H9 (cell line): ENCODE data around the gene CD300LD. TPM values are rescaled to one million over a fixed set of nuclear protein-coding genes. Genes with fewer than 3 reads are reported as not detected.

Experiments used
- DNase-seq: peaks from one replicate; pipeline ENCODE4 v3.0.0-alpha.2; 2017
- H2AFZ ChIP-seq: one replicate; pipeline ENCODE4 v1.6.1; 2013; ENCODE audit warnings: mild to moderate bottlenecking, low read length, control low read depth, moderate library complexity
- H2AK5ac ChIP-seq: 2 replicates; pipeline ENCODE4 v1.6.1; 2013; ENCODE audit warnings: low read length, control low read depth, mixed read lengths; ENCODE audit not compliant: insufficient read length
- H2BK120ac ChIP-seq: one replicate; pipeline ENCODE4 v1.6.1; 2013; ENCODE audit warnings: low read depth, mild to moderate bottlenecking, low read length, control low read depth, inconsistent platforms; ENCODE audit not compliant: poor library complexity, severe bottlenecking
- H2BK12ac ChIP-seq: 2 replicates; pipeline ENCODE4 v1.6.1; 2013; ENCODE audit warnings: low read length, control low read depth, mixed read lengths, low read depth; ENCODE audit not compliant: insufficient read length
- H2BK15ac ChIP-seq: 2 replicates; pipeline ENCODE4 v1.6.1; 2013; ENCODE audit warnings: low read depth, low read length, control low read depth
- H2BK20ac ChIP-seq: one replicate; pipeline ENCODE4 v1.6.1; 2013; ENCODE audit warnings: low read depth, mild to moderate bottlenecking, low read length, control low read depth, inconsistent platforms; ENCODE audit not compliant: poor library complexity, severe bottlenecking
- H2BK5ac ChIP-seq: 2 replicates; pipeline ENCODE4 v1.6.1; 2013; ENCODE audit warnings: low read length, control low read depth, mixed read lengths; ENCODE audit not compliant: insufficient read length
- H3K14ac ChIP-seq: 2 replicates; pipeline ENCODE4 v1.6.1; 2013; ENCODE audit warnings: low read length, control low read depth; ENCODE audit not compliant: insufficient read depth
- H3K18ac ChIP-seq: 2 replicates; pipeline ENCODE4 v1.6.1; 2013; ENCODE audit warnings: low read depth, mild to moderate bottlenecking, mixed read lengths, low read length, control low read depth; ENCODE audit not compliant: insufficient read length
- H3K23ac ChIP-seq: 2 replicates; pipeline ENCODE4 v1.6.1; 2013; ENCODE audit warnings: low read length, control low read depth, mixed read lengths, low read depth; ENCODE audit not compliant: insufficient read length
- H3K23me2 ChIP-seq: 2 replicates; pipeline ENCODE4 v1.6.1; 2013; ENCODE audit warnings: low read depth, mild to moderate bottlenecking, mixed read lengths, low read length, control low read depth; ENCODE audit not compliant: insufficient read length, poor library complexity, severe bottlenecking
- H3K27ac ChIP-seq: 2 replicates; pipeline ENCODE4 v1.5.1; 2013; ENCODE audit warnings: low read length, control low read depth, mixed read lengths, low read depth; ENCODE audit not compliant: insufficient read length
- H3K27me3 ChIP-seq: 2 replicates; pipeline ENCODE4 v1.6.1; 2013; ENCODE audit warnings: low read length, control low read depth, inconsistent platforms; ENCODE audit not compliant: insufficient read depth
- H3K4ac ChIP-seq: 2 replicates; pipeline ENCODE4 v1.6.1; 2013; ENCODE audit warnings: low read depth, mild to moderate bottlenecking, control low read depth, inconsistent platforms, low read length, moderate library complexity
- H3K4me1 ChIP-seq: 2 replicates; pipeline ENCODE4 v1.6.1; 2013; ENCODE audit warnings: low read length, control low read depth, inconsistent platforms; ENCODE audit not compliant: insufficient read depth
- H3K4me2 ChIP-seq: 2 replicates; pipeline ENCODE4 v1.6.1; 2013; ENCODE audit warnings: low read length, control low read depth, mixed read lengths; ENCODE audit not compliant: insufficient read length, insufficient read depth
- H3K56ac ChIP-seq: 2 replicates; pipeline ENCODE4 v1.6.1; 2013; ENCODE audit warnings: low read depth, mild to moderate bottlenecking, mixed read lengths, low read length, control low read depth; ENCODE audit not compliant: insufficient read length
- H3K79me1 ChIP-seq: 2 replicates; pipeline ENCODE4 v1.6.1; 2013; ENCODE audit warnings: low read depth, mild to moderate bottlenecking, moderate library complexity, low read length, control low read depth, inconsistent platforms; ENCODE audit not compliant: insufficient read depth, poor library complexity, severe bottlenecking
- H3K79me2 ChIP-seq: 2 replicates; pipeline ENCODE4 v1.6.1; 2013; ENCODE audit warnings: low read length, control low read depth, inconsistent platforms; ENCODE audit not compliant: insufficient read depth
- H3K9ac ChIP-seq: 2 replicates; pipeline ENCODE4 v1.6.1; 2013; ENCODE audit warnings: low read length, control low read depth, mixed read lengths; ENCODE audit not compliant: insufficient read length; ENCODE audit errors: extremely low read depth
- H3K9me3 ChIP-seq: one replicate; pipeline ENCODE4 v1.6.1; 2013; ENCODE audit warnings: low read depth, low read length, inconsistent platforms; ENCODE audit not compliant: control insufficient read depth
- H3T11ph ChIP-seq: one replicate; pipeline ENCODE4 v1.6.1; 2013; ENCODE audit warnings: mild to moderate bottlenecking, low read length, control low read depth, inconsistent platforms
- H4K20me1 ChIP-seq: one replicate; pipeline ENCODE4 v1.6.1; 2013; ENCODE audit not compliant: control insufficient read depth, insufficient read length, insufficient read depth
- H4K5ac ChIP-seq: 2 replicates; pipeline ENCODE4 v1.6.1; 2013; ENCODE audit warnings: low read depth, mild to moderate bottlenecking, mixed read lengths, low read length, control low read depth; ENCODE audit not compliant: insufficient read length
- H4K8ac ChIP-seq: replicated peaks from 2 replicates; pipeline ENCODE4 v1.6.1; 2013; ENCODE audit warnings: low read length, control low read depth, mixed read lengths, low read depth; ENCODE audit not compliant: insufficient read length
- H4K91ac ChIP-seq: 2 replicates; pipeline ENCODE4 v1.6.1; 2013; ENCODE audit warnings: low read depth, mild to moderate bottlenecking, moderate library complexity, mixed read lengths, low read length, control low read depth; ENCODE audit not compliant: insufficient read length
- H3K27ac Mint-ChIP-seq, 3 experiments: 2 replicates in 2 of 3; 3 replicates in 1 of 3; pipeline ENCODE4 v1.8.0; 2020 to 2021; ENCODE audit warnings: mixed read lengths in 3 of 3, mild to moderate bottlenecking in 1 of 3, moderate library complexity in 1 of 3
- H3K27me3 Mint-ChIP-seq: 2 replicates; pipeline ENCODE4 v1.8.0; 2021; ENCODE audit warnings: low read depth, mild to moderate bottlenecking, moderate library complexity, mixed read lengths
- H3K36me3 Mint-ChIP-seq, 3 experiments: 2 replicates in 2 of 3; 3 replicates in 1 of 3; pipeline ENCODE4 v1.8.0; 2020 to 2021; ENCODE audit warnings: low read depth in 3 of 3, mixed read lengths in 3 of 3; ENCODE audit not compliant: insufficient read depth in 1 of 3
- H3K4me1 Mint-ChIP-seq, 2 experiments: 2 replicates each; pipeline ENCODE4 v1.8.0; 2020; ENCODE audit warnings: mixed read lengths in 2 of 2
- H3K4me3 Mint-ChIP-seq, 2 experiments: 2 replicates in 1 of 2; 3 replicates in 1 of 2; pipeline ENCODE4 v1.8.0; 2020 to 2021; ENCODE audit warnings: mild to moderate bottlenecking in 2 of 2, mixed read lengths in 2 of 2, moderate library complexity in 1 of 2
- H3K9me3 Mint-ChIP-seq, 2 experiments: 2 replicates in 1 of 2; 3 replicates in 1 of 2; pipeline ENCODE4 v1.8.0; 2020; ENCODE audit warnings: mild to moderate bottlenecking in 2 of 2, mixed read lengths in 2 of 2, moderate library complexity in 1 of 2
- WGBS: extraction: QIAGEN DNeasy Blood & Tissue Kit; methylation state at CpG from one replicate; pipeline ENCODE4 v1.1.7; 2013; ENCODE audit warnings: missing lambda C conversion rate, low lambda C conversion rate, mixed read lengths; ENCODE audit not compliant: insufficient read length; ENCODE audit errors: extremely low coverage; 5-methylcytosine and 5-hydroxymethylcytosine counted together
- total RNA-seq: library from RNA; stranded (reverse); gene quantifications from 2 replicates; pipeline ENCODE4 v1.2.1, GENCODE V29; 2021
- TF ChIP-seq, protein P1 (sequence below): fragments of 200-600 bp; sonication (generic); conservative IDR thresholded peaks from 3 replicates; pipeline ENCODE4 v1.8.0; 2021; ENCODE audit warnings: antibody characterized with exemption, mild to moderate bottlenecking

CD300LD gene
- total RNA-seq, 1 experiment from 2014 or later = not detected

DNA sequence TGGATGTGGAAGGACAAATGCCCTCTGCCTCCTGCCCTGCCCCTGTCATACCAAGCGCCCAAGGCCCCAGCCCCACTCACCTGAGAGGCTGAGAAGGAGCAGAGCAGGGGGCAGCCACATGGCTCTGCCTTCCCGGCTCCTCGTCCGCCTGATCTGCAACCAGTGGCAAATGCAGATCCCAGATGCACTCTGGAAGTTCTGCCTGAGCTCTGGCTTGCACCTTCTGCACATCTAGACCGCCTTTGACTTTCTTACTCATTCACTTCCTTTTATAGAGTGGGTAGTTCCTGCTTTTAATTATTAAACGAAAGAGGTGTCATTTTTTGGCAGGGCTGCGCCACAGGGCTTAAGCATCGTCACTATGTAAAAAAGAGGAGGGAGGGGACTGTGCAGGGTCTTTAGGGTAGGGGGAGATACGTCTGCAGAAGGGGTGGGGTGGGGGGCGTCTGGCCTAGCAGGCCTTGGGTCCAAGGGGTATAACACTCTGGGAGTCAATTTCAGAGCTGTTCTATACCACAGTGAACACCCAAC lies 60.8 kb downstream of the CD300LD start, which contains the start of gene CD300LB:
Gene CD300LB (minus strand): TSS at position 245 of the 531 bp plus-strand sequence. CDS start 125 bp downstream, at position 120.
- no CpG with 5 or more reads among the region's 10 CpGs for WGBS
- Histone ChIP-seq H4K8ac (no peak within 1 kb of the TSS), H3K9ac (no peak within 1 kb of the TSS), H3K79me1 (no peaks in the 10 kb centered on the region), H4K5ac (no peak within 1 kb of the TSS), H3K23ac (no peak within 1 kb of the TSS), H3K14ac (no peak within 1 kb of the TSS; the same call in 1 of the 2 replicates), H2AK5ac (no peak within 1 kb of the TSS), H3K27me3 (no peaks in the 10 kb centered on the region; the same call in 1 of the 2 replicates), H3K27ac (no peak within 1 kb of the TSS), H2AFZ (no peak within 1 kb of the TSS), H2BK5ac (no peak within 1 kb of the TSS), H4K20me1 (no peaks in the 10 kb centered on the region), H3K56ac (no peak within 1 kb of the TSS), H3K4me1 (peaks cover 2% of the 10 kb centered on the region), H3K79me2 (no peaks in the 10 kb centered on the region), H3K4me2 (no peak within 1 kb of the TSS), H3K18ac (no peak within 1 kb of the TSS), H3K23me2 (no peaks in the 10 kb centered on the region), H2BK120ac (no peak within 1 kb of the TSS), H2BK12ac (peak within 1 kb of the TSS; percentile 98), H4K91ac (no peak within 1 kb of the TSS), H2BK20ac (no peak within 1 kb of the TSS), H3T11ph (no peak within 1 kb of the TSS), H2BK15ac (no peak within 1 kb of the TSS), H3K4ac (no peak within 1 kb of the TSS), H3K9me3 (no peaks in the 10 kb centered on the region)
- Mint-ChIP-seq H3K27ac (peak within 1 kb of the TSS in 1 of 3 experiments; percentile 9; a peak in 1 of 7 replicates), H3K9me3 (no peaks in the 10 kb centered on the region; a peak in 2 of 5 replicates), H3K4me1 (peaks cover 8 to 10% of the 10 kb centered on the region in 2 experiments), H3K36me3 (no peaks in the 10 kb centered on the region; a peak in 2 of 7 replicates), H3K4me3 (no peak within 1 kb of the TSS), H3K27me3 (peaks cover 54% of the 10 kb centered on the region)
- peak; percentile 25 for DNase-seq
- TF ChIP-seq, protein P1, sequence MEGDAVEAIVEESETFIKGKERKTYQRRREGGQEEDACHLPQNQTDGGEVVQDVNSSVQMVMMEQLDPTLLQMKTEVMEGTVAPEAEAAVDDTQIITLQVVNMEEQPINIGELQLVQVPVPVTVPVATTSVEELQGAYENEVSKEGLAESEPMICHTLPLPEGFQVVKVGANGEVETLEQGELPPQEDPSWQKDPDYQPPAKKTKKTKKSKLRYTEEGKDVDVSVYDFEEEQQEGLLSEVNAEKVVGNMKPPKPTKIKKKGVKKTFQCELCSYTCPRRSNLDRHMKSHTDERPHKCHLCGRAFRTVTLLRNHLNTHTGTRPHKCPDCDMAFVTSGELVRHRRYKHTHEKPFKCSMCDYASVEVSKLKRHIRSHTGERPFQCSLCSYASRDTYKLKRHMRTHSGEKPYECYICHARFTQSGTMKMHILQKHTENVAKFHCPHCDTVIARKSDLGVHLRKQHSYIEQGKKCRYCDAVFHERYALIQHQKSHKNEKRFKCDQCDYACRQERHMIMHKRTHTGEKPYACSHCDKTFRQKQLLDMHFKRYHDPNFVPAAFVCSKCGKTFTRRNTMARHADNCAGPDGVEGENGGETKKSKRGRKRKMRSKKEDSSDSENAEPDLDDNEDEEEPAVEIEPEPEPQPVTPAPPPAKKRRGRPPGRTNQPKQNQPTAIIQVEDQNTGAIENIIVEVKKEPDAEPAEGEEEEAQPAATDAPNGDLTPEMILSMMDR = no peak
